ENCODE data around the gene PCDHA6.
"Not testable (repeated sequence)": the region's sequence is repeated elsewhere in the genome, so short reads cannot be mapped to it uniquely, and the experiment has no call there.

The PCDHA6 gene

DNA sequence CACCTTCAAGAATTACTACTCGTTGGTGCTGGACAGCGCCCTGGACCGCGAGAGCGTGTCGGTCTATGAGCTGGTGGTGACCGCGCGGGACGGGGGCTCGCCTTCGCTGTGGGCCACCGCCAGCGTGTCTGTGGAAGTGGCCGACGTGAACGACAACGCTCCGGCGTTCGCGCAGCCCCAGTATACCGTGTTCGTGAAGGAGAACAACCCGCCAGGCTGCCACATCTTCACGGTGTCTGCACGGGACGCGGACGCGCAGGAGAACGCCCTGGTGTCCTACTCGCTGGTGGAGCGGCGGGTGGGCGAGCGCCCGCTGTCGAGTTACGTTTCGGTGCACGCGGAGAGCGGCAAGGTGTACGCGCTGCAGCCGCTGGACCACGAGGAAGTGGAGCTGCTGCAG lies 4.8 kb upstream of the PCDHA6 start:
- not testable (repeated sequence) for DNase-seq

DNA sequence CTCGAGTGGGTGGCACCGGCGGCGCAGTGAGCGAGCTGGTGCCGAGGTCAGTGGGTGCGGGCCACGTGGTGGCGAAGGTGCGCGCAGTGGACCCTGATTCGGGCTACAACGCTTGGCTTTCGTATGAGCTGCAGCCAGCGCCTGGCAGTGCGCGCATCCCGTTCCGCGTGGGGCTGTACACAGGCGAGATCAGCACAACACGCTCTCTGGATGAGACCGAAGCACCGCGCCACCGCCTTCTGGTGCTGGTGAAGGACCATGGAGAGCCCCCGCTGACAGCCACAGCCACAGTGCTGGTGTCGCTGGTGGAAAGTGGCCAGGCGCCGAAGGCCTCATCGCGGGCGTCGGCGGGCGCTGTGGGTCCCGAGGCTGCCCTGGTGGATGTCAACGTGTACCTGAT lies 4.3 kb upstream of the PCDHA6 start:
- no peak for DNase-seq

DNA sequence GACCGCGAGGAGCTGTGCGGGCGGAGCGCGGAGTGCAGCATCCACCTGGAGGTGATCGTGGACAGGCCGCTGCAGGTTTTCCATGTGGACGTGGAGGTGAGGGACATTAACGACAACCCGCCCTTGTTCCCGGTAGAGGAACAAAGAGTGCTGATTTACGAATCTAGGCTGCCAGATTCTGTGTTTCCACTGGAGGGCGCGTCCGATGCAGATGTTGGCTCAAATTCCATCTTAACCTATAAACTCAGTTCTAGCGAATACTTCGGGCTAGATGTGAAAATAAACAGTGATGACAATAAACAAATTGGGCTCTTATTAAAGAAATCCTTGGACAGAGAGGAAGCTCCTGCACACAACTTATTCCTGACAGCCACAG lies 590 bp downstream of the PCDHA6 start:
- DNase-seq: no peak

DNA sequence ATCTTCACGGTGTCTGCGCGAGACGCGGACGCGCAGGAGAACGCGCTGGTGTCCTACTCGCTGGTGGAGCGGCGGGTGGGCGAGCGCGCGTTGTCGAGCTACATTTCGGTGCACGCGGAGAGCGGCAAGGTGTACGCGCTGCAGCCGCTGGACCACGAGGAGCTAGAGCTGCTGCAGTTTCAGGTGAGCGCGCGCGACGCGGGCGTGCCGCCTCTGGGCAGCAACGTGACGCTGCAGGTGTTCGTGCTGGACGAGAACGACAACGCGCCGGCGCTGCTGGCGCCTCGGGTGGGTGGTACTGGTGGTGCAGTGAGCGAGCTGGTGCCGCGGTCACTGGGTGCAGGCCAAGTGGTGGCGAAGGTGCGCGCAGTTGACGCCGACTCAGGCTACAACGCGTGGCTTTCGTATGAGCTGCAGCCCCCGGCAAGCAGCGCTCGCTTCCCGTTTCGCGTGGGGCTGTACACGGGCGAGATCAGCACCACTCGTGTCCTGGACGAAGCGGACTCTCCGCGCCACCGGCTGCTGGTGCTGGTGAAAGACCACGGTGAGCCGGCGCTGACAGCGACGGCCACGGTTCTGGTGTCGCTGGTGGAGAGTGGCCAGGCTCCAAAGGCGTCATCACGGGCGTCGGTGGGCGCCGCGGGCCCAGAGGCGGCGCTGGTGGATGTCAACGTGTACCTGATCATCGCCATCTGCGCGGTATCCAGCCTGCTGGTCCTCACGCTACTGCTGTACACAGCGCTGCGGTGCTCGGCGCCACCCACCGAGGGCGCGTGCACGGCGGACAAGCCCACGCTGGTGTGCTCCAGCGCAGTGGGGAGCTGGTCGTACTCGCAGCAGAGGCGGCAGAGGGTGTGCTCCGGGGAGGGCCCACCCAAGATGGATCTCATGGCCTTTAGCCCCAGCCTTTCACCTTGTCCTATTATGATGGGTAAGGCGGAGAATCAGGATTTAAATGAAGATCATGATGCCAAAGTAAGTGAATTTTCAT lies 2.0 kb downstream of the PCDHA6 start:
- not testable (repeated sequence) for DNase-seq

DNA sequence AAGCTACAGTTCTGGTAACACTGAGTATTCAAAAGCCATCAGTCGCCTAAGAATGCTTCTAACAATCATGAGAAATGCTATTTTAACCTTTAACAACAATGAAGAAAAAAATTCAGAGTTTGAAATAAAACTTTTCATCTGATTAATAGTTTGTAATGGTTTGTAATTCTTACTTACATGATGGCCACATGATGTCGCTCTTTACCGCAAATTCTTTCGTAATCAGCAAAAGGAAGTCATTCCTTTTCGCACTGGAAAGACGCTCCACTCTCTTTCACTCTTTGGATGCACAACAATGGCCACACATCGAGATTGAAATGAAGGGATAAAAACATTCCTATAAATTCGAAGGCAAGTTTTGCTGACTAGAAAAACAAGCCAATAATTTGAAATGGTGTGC lies 6.2 kb downstream of the PCDHA6 start, which contains the start of gene PCDHA7:
TSS of gene PCDHA7 (plus strand) at position 277 of the 400 bp plus-strand sequence. CDS start at position 392, 115 bp downstream.
- no peak for DNase-seq

DNA sequence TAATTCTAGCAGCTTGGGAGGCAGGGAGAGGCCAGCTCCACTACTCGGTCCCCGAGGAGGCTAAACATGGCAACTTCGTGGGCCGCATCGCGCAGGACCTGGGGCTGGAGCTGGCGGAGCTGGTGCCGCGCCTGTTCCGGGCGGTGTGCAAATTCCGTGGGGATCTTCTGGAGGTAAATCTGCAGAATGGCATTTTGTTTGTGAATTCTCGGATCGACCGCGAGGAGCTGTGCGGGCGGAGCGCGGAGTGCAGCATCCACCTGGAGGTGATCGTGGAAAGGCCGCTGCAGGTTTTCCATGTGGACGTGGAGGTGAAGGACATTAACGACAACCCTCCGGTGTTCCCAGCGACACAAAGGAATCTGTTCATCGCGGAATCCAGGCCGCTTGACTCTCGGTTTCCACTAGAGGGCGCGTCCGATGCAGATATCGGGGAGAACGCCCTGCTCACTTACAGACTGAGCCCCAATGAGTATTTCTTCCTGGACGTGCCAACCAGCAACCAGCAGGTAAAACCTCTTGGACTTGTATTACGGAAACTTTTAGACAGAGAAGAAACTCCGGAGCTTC lies 6.8 kb downstream of the PCDHA6 start:
- DNase-seq: not testable (repeated sequence)

DNA sequence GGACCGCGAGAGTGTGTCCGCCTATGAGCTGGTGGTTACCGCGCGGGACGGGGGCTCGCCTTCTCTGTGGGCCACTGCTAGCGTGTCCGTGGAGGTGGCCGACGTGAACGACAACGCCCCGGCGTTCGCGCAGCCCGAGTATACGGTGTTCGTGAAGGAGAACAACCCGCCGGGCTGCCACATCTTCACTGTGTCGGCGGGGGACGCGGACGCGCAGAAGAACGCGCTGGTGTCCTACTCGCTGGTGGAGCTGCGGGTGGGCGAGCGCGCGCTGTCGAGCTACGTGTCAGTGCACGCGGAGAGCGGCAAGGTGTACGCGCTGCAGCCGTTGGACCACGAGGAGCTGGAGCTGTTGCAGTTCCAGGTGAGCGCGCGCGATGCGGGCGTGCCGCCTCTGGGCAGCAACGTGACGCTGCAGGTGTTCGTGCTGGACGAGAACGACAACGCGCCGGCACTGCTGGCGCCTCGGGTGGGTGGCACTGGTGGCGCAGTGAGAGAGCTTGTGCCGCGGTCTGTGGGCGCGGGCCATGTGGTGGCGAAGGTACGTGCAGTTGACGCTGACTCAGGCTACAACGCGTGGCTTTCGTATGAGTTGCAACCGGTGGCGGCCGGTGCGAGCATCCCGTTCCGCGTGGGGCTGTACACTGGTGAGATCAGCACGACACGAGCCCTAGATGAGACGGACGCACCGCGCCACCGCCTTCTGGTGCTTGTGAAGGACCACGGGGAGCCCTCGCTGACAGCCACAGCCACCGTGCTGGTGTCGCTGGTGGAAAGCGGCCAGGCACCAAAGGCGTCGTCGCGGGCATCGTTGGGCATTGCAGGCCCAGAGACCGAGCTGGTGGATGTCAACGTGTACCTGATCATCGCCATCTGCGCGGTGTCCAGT lies 8.1 kb downstream of the PCDHA6 start:
- no peak for DNase-seq

DNA sequence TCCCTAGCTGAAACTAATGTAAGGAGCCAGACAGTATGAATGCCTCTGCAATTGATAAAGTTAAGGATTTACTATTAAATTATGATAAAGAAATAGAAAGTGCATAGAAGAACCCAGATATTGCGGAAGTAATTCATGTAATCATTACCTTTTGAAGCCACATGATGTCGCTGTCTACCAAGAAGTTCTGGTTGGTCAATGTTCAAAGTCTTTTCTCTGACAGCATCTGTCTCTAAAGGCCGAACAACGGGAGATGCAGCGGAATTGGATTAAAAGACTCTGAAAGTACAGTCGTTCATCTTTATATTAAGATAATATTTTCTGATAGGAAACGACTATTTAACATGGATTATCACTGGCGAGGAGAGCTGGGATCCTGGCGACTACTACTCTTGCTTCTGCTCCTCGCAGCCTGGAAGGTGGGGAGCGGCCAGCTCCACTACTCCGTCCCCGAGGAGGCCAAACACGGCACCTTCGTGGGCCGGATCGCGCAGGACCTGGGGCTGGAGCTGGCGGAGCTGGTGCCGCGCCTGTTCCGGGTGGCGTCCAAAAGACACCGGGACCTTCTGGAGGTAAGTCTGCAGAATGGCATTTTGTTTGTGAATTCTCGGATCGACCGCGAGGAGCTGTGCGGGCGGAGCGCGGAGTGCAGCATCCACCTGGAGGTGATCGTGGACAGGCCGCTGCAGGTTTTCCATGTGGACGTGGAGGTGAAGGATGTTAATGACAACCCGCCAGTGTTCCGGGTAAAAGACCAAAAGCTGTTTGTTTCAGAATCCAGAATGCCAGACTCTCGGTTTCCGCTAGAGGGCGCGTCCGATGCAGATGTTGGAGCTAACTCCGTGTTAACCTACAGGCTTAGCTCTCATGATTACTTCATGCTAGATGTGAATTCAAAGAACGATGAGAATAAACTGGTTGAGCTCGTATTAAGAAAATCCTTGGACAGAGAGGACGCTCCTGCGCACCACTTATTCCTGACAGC lies 13.5 kb downstream of the PCDHA6 start, which contains the start of gene PCDHA8:
TSS of gene PCDHA8 (plus strand) at position 210 of the 985 bp plus-strand sequence. CDS start at position 345, 135 bp downstream.
- DNase-seq: no peak

DNA sequence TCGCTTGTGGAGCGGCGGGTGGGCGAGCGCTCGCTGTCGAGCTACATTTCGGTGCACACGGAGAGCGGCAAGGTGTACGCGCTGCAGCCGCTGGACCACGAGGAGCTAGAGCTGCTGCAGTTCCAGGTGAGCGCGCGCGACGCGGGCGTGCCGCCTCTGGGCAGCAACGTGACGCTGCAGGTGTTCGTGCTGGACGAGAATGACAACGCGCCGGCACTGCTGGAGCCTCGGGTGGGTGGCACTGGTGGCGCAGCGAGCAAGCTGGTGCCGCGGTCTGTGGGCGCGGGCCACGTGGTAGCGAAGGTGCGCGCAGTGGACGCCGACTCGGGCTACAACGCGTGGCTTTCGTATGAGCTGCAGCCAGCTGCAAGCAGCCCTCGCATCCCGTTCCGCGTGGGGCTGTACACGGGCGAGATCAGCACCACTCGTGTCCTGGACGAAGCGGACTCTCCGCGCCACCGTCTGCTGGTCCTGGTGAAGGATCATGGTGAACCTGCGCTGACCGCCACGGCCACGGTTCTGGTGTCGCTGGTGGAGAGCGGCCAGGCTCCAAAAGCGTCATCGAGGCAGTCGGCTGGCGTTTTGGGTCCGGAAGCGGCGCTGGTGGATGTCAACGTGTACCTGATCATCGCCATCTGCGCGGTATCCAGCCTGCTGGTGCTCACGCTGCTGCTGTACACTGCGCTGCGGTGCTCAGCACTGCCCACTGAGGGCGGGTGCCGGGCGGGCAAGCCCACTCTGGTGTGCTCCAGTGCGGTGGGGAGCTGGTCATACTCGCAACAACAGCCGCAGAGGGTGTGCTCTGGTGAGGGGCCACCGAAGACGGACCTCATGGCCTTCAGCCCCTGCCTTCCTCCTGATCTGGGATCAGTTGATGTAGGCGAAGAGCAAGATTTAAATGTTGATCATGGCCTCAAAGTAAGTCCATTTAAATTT lies 15.3 kb downstream of the PCDHA6 start:
- DNase-seq: no peak

DNA sequence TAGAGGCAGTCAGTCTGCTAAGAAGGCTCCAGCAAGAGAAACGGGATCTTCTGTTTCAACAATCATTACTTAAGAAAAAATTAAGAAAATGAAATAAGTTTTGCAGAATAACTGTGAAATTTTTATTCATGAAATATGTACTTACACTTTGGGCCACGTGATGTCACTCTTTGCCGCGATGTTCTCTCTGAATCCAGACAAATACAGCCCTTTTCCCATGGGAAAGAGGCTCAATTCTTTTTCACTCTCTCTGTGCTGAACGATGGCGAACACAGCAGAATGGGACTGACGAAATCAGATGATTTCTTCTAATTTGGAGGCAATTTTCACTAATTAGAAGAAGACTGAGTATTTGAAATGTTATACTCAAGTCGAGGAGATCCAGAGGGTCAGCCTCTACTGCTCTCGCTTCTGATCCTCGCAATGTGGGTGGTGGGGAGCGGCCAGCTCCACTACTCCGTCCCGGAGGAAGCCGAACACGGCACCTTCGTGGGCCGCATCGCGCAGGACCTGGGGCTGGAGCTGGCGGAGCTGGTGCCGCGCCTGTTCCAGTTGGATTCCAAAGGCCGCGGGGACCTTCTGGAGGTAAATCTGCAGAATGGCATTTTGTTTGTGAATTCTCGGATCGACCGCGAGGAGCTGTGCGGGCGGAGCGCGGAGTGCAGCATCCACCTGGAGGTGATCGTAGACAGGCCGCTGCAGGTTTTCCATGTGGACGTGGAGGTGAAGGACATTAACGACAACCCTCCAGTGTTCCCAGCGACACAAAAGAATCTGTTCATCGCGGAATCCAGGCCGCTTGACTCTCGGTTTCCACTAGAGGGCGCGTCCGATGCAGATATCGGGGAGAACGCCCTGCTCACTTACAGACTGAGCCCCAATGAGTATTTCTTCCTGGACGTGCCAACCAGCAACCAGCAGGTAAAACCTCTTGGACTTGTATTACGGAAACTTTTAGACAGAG lies 20.7 kb downstream of the PCDHA6 start, which contains the start of gene PCDHA9:
TSS of gene PCDHA9 (plus strand) at position 244 of the 964 bp plus-strand sequence. CDS start at position 358, 114 bp downstream.
- not testable (repeated sequence) for DNase-seq

DNA sequence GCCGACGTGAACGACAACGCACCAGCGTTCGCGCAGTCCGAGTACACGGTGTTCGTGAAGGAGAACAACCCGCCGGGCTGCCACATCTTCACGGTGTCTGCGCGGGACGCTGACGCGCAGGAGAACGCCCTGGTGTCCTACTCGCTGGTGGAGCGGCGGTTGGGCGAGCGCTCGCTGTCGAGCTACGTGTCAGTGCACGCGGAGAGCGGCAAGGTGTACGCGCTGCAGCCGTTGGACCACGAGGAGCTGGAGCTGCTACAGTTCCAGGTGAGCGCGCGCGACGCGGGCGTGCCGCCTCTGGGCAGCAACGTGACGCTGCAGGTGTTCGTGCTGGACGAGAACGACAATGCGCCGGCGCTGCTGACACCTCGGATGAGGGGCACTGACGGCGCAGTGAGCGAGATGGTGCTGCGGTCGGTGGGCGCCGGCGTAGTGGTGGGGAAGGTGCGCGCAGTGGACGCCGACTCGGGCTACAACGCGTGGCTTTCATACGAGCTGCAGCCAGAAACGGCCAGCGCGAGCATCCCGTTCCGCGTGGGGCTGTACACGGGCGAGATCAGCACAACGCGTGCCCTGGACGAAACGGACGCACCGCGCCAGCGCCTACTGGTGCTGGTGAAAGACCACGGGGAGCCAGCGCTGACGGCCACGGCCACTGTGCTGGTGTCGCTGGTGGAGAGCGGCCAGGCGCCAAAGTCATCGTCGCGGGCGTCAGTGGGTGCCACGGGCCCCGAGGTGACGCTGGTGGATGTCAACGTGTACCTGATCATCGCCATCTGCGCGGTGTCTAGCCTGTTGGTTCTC lies 22.3 kb downstream of the PCDHA6 start:
- DNase-seq: not testable (repeated sequence)

DNA sequence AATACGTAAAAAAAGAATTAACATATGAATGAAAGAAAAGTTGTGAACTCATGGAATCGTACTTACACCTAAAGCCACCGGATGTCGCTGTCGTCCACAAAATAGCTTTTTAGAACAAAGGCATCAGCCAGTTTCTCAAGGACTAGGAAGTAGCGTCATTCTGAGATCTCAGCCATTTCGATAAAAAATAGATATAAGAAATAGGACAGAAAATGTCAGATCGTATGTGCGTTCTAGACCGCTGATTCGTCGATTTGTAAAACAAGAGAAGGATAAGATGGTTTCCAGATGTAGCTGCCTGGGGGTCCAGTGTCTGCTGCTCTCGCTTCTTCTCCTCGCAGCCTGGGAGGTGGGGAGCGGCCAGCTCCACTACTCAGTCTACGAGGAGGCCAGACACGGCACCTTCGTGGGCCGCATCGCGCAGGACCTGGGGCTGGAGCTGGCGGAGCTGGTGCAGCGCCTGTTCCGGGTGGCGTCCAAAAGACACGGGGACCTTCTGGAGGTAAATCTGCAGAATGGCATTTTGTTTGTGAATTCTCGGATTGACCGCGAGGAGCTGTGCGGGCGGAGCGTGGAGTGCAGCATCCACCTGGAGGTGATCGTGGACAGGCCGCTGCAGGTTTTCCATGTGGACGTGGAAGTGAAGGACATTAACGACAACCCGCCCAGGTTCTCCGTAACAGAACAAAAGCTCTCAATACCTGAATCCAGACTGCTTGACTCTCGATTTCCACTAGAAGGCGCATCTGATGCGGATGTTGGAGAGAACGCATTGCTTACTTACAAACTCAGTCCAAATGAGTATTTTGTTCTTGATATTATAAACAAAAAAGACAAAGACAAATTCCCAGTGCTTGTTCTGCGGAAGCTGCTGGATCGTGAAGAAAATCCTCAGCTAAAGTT lies 28.3 kb downstream of the PCDHA6 start, which contains the start of gene PCDHA10:
TSS of gene PCDHA10 (plus strand) at position 126 of the 903 bp plus-strand sequence. CDS start at position 278, 152 bp downstream.
- peak; percentile 16 for DNase-seq

DNA sequence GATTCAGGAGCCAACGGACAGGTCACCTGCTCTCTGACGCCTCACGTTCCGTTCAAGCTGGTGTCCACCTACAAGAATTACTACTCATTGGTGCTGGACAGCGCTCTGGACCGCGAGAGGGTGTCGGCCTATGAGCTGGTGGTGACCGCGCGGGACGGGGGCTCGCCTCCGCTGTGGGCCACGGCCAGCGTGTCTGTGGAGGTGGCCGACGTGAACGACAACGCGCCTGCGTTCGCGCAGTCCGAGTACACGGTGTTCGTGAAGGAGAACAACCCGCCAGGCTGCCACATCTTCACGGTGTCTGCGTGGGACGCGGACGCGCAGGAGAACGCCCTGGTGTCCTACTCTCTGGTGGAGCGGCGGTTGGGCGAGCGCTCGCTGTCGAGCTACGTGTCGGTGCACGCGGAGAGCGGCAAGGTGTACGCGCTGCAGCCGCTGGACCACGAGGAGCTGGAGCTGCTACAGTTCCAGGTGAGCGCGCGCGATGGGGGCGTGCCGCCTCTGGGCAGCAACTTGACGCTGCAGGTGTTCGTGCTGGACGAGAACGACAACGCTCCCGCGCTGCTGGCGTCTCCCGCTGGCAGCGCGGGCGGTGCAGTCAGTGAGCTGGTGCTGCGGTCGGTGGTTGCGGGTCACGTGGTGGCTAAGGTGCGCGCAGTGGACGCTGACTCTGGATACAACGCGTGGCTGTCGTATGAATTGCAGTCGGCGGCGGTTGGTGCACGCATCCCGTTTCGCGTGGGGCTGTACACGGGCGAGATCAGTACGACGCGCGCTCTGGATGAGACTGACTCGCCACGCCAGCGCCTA lies 29.6 kb downstream of the PCDHA6 start:
- DNase-seq: no peak

DNA sequence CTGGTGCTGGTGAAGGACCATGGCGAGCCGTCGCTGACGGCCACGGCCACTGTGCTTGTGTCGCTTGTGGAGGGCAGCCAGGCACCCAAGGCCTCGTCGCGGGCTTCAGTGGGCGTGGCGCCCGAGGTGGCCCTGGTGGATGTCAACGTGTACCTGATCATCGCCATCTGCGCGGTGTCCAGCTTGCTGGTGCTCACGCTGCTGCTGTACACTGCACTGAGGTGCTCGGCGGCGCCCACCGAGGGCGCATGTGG lies 30.2 kb downstream of the PCDHA6 start:
- DNase-seq: no peak

DNA sequence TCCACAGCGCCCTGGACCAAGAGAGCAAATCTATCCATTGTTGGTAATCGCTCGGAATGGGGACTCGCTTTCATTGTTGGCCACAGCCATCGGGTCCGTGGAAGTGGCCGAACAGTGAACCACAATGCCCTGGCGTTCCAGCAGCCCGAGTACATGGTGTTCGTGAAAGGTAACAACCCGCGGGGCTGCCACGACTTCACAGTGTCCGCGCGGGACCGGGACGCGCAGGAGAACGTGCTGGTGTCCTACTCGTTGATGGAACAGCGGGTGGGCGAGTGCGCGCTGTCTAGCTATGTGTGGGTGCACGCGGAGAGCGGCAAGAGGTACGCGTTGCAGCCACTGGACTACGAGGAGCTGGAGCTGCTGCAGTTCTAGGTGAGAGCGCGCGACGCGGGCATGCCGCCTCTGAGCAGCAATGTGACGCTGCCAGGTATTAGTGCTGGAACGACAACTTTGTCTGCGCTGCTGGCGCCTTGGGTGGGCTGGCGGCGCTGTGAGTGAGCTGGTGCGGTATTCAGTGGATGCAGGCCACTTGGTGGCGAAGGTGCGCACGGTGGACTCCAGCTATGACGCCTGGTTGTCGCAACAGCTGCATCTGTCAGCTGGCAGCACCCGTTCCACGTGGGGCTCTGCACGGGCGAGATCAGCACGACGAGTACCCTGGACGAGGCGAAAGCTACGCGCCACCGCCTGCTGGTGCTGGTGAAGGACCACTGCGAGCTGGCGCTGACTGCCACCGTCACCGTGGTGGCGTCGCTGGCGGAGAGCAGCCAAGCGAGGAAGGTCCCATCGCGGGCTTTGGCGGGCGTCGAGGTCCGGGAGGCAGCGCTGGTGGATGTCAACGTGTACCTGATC lies 34.9 kb downstream of the PCDHA6 start:
- no peak for DNase-seq
